HepG2 (cell line): Measurements from ENCODE around the gene SAE1. TPM values are rescaled to one million over a fixed set of nuclear protein-coding genes. Genes with fewer than 3 reads are reported as not detected.

Source experiments
- ZBTB40 ChIP-seq, 2 experiments: fragments of 450-650 bp in 1 of 2; sonication (generic) in 1 of 2; formaldehyde crosslinking in 1 of 2; IDR thresholded peaks; 2 replicates each; pipeline versions ENCODE4 v1.6.1 to v1.8.0; 2016 to 2022; ENCODE audit warnings: antibody characterized with exemption in 1 of 2, mild to moderate bottlenecking in 1 of 2, missing genetic modification reagents in 1 of 2
- ZNF354B ChIP-seq: sonication (generic); formaldehyde crosslinking; IDR thresholded peaks from 2 replicates; pipeline ENCODE4 v1.8.0; 2022; ENCODE audit warnings: mild to moderate bottlenecking, missing genetic modification reagents
- polyA plus RNA-seq, 8 experiments: library from polyadenylated mRNA; depleted of rRNA in 3 of 8; stranded (reverse) in 7 of 8; unstranded in 1 of 8; fragments of >200 nt; fragmentation: Illumina TruSeq in 4 of 8; extraction: Trizol in 4 of 8; gene quantifications; 2 replicates each; pipeline versions ENCODE4 v1.2.1 to v1.2.3, GENCODE V29; 2011 to 2016; ENCODE audit warnings: low read depth in 4 of 8, missing spikeins in 1 of 8, mixed read lengths in 1 of 8; ENCODE audit not compliant: insufficient read depth in 1 of 8
- total RNA-seq, 5 experiments: library from RNA; depleted of rRNA; stranded (reverse); fragments of >200 nt; fragmentation: Illumina TruSeq; extraction: Trizol; gene quantifications; 2 replicates each; pipeline ENCODE4 v1.2.3, GENCODE V29; 2016; ENCODE audit warnings: low read depth in 1 of 5
- TF ChIP-seq, protein P1 (sequence below): sonication (generic); formaldehyde crosslinking; IDR thresholded peaks from 2 replicates; pipeline ENCODE4 v1.4.0; 2020; ENCODE audit warnings: missing genetic modification reagents, borderline replicate concordance
- TF ChIP-seq, protein P2 (sequence below): sonication (generic); formaldehyde crosslinking; IDR thresholded peaks from 2 replicates; pipeline ENCODE4 v1.8.0; 2022; ENCODE audit warnings: mild to moderate bottlenecking, missing genetic modification reagents, moderate library complexity
- TF ChIP-seq, protein P3 (sequence below): sonication (generic); formaldehyde crosslinking; IDR thresholded peaks from 2 replicates; pipeline ENCODE4 v1.4.0; 2020; ENCODE audit warnings: missing genetic modification reagents

Gene SAE1
- total and polyA plus RNA-seq, 2 of the 13 experiments (the other 11 are each of a cell fraction or from before 2014, with no cell fraction given) = 87.6 to 197 TPM

DNA sequence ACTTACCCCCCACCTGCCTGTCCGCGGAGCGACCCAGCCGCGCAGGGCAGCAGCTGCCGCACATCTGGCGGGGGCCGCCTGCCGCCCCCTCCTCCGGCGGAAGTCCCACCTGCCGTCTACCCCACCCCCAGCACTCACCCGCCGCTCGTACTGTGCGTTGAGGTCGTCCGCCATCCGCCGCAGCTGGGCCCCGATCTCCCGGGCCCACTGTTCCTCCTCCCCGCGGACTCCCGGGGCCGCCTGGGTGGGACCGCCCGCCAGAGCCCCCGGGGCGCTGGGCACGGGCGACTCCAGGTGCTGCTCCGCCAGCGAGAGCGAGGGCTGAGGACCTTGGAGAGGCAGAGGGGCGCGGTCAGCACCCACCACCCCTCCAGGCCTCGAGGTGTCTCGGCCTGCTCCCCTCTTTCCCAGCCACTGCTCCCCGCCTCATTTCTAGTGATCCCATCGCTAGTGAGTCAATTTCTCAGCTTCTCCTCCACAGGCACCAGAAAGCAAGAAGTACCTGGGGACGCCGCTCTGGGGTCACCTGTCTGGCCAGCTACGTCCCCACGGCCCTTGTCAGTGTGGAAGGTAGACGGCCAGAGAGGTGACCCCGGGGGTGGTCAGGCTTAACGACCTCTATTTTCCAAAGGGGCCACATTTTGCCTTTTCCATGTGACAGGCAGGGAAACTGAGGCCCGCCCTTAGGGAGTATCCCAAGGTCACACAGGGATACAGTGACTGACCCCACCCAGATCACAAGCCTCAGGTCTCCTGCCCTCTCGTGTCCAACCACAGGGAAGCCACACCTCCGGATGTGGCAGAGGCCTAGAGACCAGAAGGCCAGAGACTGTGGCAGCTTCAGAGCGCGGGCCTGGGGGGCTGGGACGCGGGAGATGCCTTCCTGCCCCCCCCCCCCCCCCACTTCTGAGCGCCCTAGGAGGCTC, 96.1 kb downstream of the SAE1 start (continued):
- no peak for TF ChIP-seq ZBTB40 (IDR thresholded peaks at IDR 0.05)
- no peak; the same call in 1 of the 2 replicates for TF ChIP-seq ZBTB40 (CRISPR knock-in tag; IDR thresholded peaks at IDR 0.05)
- TF ChIP-seq ZNF354B = no peak
- TF ChIP-seq, protein P1, sequence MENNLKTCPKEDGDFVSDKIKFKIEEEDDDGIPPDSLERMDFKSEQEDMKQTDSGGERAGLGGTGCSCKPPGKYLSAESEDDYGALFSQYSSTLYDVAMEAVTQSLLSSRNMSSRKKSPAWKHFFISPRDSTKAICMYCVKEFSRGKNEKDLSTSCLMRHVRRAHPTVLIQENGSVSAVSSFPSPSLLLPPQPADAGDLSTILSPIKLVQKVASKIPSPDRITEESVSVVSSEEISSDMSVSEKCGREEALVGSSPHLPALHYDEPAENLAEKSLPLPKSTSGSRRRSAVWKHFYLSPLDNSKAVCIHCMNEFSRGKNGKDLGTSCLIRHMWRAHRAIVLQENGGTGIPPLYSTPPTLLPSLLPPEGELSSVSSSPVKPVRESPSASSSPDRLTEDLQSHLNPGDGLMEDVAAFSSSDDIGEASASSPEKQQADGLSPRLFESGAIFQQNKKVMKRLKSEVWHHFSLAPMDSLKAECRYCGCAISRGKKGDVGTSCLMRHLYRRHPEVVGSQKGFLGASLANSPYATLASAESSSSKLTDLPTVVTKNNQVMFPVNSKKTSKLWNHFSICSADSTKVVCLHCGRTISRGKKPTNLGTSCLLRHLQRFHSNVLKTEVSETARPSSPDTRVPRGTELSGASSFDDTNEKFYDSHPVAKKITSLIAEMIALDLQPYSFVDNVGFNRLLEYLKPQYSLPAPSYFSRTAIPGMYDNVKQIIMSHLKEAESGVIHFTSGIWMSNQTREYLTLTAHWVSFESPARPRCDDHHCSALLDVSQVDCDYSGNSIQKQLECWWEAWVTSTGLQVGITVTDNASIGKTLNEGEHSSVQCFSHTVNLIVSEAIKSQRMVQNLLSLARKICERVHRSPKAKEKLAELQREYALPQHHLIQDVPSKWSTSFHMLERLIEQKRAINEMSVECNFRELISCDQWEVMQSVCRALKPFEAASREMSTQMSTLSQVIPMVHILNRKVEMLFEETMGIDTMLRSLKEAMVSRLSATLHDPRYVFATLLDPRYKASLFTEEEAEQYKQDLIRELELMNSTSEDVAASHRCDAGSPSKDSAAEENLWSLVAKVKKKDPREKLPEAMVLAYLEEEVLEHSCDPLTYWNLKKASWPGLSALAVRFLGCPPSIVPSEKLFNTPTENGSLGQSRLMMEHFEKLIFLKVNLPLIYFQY (CRISPR knock-in tag) = 0 out of 2 replicates have a peak, but pooled peaks have one; percentile 3
- TF ChIP-seq, protein P2, sequence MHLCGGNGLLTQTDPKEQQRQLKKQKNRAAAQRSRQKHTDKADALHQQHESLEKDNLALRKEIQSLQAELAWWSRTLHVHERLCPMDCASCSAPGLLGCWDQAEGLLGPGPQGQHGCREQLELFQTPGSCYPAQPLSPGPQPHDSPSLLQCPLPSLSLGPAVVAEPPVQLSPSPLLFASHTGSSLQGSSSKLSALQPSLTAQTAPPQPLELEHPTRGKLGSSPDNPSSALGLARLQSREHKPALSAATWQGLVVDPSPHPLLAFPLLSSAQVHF (CRISPR knock-in tag) = no peak
- TF ChIP-seq, protein P3, sequence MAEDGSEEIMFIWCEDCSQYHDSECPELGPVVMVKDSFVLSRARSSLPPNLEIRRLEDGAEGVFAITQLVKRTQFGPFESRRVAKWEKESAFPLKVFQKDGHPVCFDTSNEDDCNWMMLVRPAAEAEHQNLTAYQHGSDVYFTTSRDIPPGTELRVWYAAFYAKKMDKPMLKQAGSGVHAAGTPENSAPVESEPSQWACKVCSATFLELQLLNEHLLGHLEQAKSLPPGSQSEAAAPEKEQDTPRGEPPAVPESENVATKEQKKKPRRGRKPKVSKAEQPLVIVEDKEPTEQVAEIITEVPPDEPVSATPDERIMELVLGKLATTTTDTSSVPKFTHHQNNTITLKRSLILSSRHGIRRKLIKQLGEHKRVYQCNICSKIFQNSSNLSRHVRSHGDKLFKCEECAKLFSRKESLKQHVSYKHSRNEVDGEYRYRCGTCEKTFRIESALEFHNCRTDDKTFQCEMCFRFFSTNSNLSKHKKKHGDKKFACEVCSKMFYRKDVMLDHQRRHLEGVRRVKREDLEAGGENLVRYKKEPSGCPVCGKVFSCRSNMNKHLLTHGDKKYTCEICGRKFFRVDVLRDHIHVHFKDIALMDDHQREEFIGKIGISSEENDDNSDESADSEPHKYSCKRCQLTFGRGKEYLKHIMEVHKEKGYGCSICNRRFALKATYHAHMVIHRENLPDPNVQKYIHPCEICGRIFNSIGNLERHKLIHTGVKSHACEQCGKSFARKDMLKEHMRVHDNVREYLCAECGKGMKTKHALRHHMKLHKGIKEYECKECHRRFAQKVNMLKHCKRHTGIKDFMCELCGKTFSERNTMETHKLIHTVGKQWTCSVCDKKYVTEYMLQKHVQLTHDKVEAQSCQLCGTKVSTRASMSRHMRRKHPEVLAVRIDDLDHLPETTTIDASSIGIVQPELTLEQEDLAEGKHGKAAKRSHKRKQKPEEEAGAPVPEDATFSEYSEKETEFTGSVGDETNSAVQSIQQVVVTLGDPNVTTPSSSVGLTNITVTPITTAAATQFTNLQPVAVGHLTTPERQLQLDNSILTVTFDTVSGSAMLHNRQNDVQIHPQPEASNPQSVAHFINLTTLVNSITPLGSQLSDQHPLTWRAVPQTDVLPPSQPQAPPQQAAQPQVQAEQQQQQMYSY (CRISPR knock-in tag) = no peak
